HT-29 (cell line): ENCODE results near the gene FAM181A. TPM values are rescaled to one million over a fixed set of nuclear protein-coding genes. Genes with fewer than 3 reads are reported as not detected.

Experiments
- DNase-seq: peaks from one replicate; pipeline ENCODE4 v3.0.0-alpha.2; 2015; ENCODE audit warnings: low spot score
- small RNA-seq: library from RNA; depleted of rRNA; stranded (forward); fragments of <200 nt; gene quantifications from one replicate; pipeline ENCODE3, GENCODE V24; 2014
- total RNA-seq: library from RNA; depleted of rRNA; stranded (reverse); fragments of >200 nt; shearing (Covaris generic); gene quantifications from 2 replicates; pipeline ENCODE4 v1.2.3, GENCODE V29; 2014; rRNA removed

The FAM181A gene
- total RNA-seq, 1 experiment from 2014 or later = not detected

- no peak for DNase-seq
These were observed 51.6 kb downstream of the FAM181A start for GRCh38 chr14:93978735-93979134.

Small RNAs within 50 kb of the gene (small RNA-seq; reads per million reads assigned to genes)
- not detected for gene MIR4506

Other genes with a start within 250 kb of the FAM181A start
- gene PRIMA1, start 138.9 kb upstream of the FAM181A start, total RNA-seq = not detected in 2 replicates
- gene ASB2, start 49.2 kb downstream of the FAM181A start, total RNA-seq = 0.05 and 0.16 TPM in 2 replicates
- not detected in 2 replicates for gene CCDC197, start 70.0 kb downstream of the FAM181A start, total RNA-seq
- 2.3 and 2.4 TPM in 2 replicates for gene OTUB2, start 99.0 kb downstream of the FAM181A start, total RNA-seq
- gene DDX24, start 153.9 kb downstream of the FAM181A start, total RNA-seq = 66.9 and 67.7 TPM in 2 replicates
- 9.6 and 12.7 TPM in 2 replicates for gene IFI27L1, start 154.0 kb downstream of the FAM181A start, total RNA-seq
- 481 and 816 TPM in 2 replicates for gene IFI27, start 183.4 kb downstream of the FAM181A start, total RNA-seq
- gene IFI27L2, start 202.3 kb downstream of the FAM181A start, total RNA-seq = 52.3 and 56.9 TPM in 2 replicates
- gene PPP4R4, start 247.0 kb downstream of the FAM181A start, total RNA-seq = 0.03 and 0.94 TPM in 2 replicates